Measurements from ENCODE around the gene PRKCA.

PRKCA gene

DNA sequence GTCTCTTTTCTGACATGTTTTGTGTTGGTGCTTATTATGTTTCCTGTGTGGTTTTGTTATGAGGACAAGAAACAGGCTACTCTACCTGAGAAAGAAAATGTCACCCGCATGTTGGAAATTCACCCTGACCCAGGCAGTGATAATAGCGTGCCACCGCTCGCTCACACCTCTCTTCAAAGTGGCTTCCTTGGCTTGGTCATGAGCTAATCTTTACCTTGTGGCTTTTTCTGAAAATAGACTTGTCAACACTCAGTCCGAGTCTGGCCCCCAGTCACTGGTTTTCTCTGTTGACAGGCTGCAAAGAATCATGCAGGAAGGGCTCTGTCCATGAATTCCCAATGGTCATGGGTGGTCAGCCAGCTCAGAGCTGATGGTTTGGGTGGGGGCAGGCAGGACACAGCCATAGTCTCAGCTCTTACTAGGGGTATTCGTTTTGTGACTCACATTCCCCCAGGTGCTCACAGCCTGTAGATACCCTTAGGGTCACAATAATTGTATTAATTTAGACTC, 411.2 kb downstream of the PRKCA start:
- TF ChIP-seq CTCF (IDR thresholded peaks at IDR 0.05; ENCODE audit: low read depth, low read length): no peak
- no peak overlapping the region for H3K4me3 ChIP-seq (ENCODE audit: low read depth, low read length)

DNA sequence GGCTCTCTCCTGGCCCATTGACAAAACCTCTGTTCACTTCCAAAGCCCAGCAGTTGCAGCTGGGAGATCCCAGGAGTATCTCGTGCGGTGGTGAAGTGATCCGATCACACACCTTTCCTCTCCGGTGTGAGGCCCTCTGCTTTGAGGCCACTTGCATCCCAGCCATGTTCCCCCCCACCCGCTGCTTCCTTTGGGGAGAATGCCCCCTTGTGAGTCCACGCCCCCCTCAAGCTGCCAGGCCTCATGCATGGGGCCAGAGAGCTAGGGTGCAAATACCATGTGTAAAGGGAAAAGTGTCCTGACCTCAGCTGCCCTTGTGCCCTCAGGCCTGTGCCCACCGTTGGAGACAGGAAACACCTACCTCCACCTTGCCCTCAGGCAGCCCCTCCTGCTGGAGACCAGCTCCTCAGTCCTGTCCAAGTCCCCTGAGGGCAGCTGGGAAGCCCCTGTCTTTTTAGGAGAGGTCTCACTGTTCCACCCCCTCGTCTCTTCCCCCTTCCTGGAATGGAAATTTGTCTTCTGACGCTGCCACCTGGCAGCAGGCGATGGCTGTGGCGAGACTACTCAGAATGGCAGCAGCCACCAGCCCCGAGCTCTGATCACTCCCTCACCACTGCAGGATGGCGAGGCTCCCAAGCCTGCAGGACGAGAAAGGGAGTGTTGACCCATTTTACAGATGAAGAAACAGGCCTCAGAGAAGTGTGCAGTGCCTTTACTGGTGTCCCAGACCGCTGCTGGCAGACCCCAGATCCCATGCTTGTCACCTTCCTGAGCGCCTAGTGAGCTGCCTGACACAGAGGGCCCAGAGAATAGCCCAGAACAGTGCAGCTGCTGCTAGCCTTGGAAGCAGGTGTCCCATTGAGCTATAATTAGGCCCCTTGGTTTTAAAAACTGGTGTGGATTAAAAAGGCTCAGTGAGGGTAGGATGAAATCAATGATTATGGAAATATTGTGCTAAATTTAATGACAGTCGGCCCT, 411.9 kb downstream of the PRKCA start:
- no peak for TF ChIP-seq CTCF (IDR thresholded peaks at IDR 0.05; ENCODE audit: low read depth, low read length)
- no peak overlapping the region for H3K4me3 ChIP-seq (ENCODE audit: low read depth, low read length)

- no peak; the same call in 1 of the 2 replicates for TF ChIP-seq CTCF (IDR thresholded peaks at IDR 0.05; ENCODE audit: low read depth, low read length)
- H3K4me3 ChIP-seq (ENCODE audit: low read depth, low read length): no peak overlapping the region
Measured at GRCh38 chr17:66715076-66715675, 412.8 kb downstream of the PRKCA start.

DNA sequence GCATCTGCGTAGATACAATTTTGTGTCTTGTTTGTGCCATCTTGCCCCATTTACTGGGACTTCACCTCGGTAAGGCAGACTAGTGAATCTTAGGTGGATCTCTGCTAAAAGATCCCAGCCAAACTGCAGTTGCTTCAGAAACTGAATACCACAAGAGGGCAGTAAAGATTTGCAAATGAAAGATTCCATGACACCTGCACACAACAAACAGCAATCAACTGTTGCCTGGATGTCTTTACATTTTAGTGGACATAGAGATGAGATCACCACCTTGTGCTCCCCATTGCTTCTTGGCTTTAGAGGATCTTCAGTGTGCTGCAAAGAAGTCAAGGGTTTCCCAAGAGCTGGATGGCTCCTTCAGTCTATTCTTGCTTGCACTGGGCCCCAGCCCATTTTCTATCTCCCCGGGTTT, 413.3 kb downstream of the PRKCA start:
- TF ChIP-seq CTCF (IDR thresholded peaks at IDR 0.05; ENCODE audit: low read depth, low read length): peak; percentile 26; the same call in 1 of the 2 replicates
- no peak overlapping the region for H3K4me3 ChIP-seq (ENCODE audit: low read depth, low read length)

DNA sequence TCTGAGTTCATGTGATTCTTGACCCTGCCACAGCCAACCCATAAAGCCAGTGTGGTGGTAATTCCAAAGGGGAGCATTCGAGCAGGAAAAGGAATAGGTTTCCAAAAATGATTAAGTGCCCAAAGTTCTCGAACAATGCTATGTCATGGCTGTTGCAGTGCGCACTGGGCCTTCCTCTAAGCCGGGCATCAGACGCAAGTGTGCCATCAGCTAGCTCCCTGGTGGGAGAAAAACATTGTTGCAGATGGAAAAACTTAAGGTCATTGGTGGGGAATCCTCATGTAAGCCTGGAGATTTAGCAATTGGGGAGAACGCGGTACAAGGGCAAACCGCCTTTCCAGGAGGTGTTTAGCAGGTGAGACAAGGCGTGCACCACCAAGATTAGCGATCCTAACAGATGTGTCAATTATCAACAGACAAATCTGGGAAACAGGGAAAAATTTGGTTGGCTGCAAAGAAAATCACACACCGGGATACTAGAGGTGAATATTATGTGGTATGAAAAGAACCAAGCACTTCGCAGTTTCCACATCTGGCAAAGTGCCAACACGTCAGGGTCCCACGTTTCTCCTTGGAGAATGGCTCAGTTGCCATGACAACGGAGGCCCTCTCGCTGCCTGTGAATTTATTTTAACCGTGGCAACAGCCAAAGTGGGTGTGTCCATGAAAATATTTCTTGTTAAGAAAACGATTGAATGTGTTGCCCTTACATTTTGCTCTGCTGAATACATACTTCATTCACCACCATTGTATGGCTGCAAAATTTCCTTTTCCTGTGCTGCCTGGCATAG, 414.0 kb downstream of the PRKCA start:
- TF ChIP-seq CTCF (IDR thresholded peaks at IDR 0.05; ENCODE audit: low read depth, low read length): no peak

DNA sequence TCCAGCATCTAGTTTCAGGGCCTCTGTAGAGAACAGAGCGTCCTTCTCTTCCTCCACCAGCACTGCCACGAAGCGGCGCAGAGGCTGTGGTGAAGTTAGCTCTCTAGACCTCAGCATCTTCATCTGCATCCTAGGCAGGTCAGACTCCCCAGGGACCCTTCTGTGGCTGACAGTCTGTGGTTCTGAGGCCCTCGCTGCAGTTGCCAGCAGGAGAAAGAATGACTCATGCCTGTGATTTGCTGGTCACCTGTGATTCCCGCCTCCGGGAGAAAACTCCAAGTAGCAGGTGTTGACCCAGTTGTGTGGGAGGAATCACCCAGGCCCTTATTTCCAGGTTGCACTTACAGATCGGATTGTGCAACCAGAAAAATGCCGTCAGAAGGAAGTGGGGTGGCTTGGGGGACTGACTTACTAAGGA, 415.2 kb downstream of the PRKCA start:
- TF ChIP-seq CTCF (IDR thresholded peaks at IDR 0.05; ENCODE audit: low read depth, low read length): no peak
- H3K4me3 ChIP-seq (ENCODE audit: low read depth, low read length): no peak overlapping the region

More for the DNA sequence above, 414.0 kb downstream of the PRKCA start:
- no peak overlapping the region for H3K4me3 ChIP-seq (ENCODE audit: low read depth, low read length)

Data from WI38 (cell line).